Activated effector memory CD4-positive, alpha-beta T cell treated with Interleukin-2 at 50 U/mL for 16 hours (primary cell): ENCODE results near the gene MORN5.

Source experiments
- DNase-seq: peaks from one replicate; pipeline ENCODE4 v3.0.0-alpha.2; 2020

The MORN5 gene

GRCh38 chr9:122125158-122125508 is 34.6 kb upstream of the MORN5 start:
- DNase-seq = peak; percentile 63

GRCh38 chr9:122125509-122126330 is 34.0 kb upstream of the MORN5 start:
- no peak for DNase-seq

- no peak for DNase-seq
These were observed 33.1 kb upstream of the MORN5 start for GRCh38 chr9:122126331-122127261.

- no peak for DNase-seq
These were observed 32.3 kb upstream of the MORN5 start for GRCh38 chr9:122127396-122127798.

- peak; percentile 28 for DNase-seq
These were observed 31.4 kb upstream of the MORN5 start for GRCh38 chr9:122128007-122128968.

- no peak for DNase-seq
These were observed 30.8 kb upstream of the MORN5 start for GRCh38 chr9:122128969-122129343.

GRCh38 chr9:122129969-122130368 is 29.7 kb upstream of the MORN5 start:
- no peak for DNase-seq

GRCh38 chr9:122130837-122131236 is 28.9 kb upstream of the MORN5 start:
- DNase-seq = no peak

GRCh38 chr9:122131401-122132001 is 28.2 kb upstream of the MORN5 start:
- DNase-seq = no peak

- DNase-seq = no peak
These were observed 27.2 kb upstream of the MORN5 start for GRCh38 chr9:122132539-122132938.

- DNase-seq = no peak
These were observed 26.3 kb upstream of the MORN5 start for GRCh38 chr9:122133263-122133983.

GRCh38 chr9:122133984-122134535 is 25.6 kb upstream of the MORN5 start:
- no peak for DNase-seq

GRCh38 chr9:122134822-122135528 is 24.7 kb upstream of the MORN5 start:
- no peak for DNase-seq

GRCh38 chr9:122135529-122135859 is 24.2 kb upstream of the MORN5 start:
- DNase-seq = no peak

GRCh38 chr9:122138560-122139268 is 21.0 kb upstream of the MORN5 start:
- DNase-seq = no peak

- no peak for DNase-seq
These were observed 19.1 kb upstream of the MORN5 start for GRCh38 chr9:122140368-122141193.

- no peak for DNase-seq
These were observed 18.0 kb upstream of the MORN5 start for GRCh38 chr9:122141671-122142070.

GRCh38 chr9:122143296-122143695 is 16.4 kb upstream of the MORN5 start:
- no peak for DNase-seq

- DNase-seq = no peak
These were observed 15.8 kb upstream of the MORN5 start for GRCh38 chr9:122143876-122144405.
